Epithelial cell of esophagus (primary cell): ENCODE data around the gene AMFR.

ENCODE experiments used
- DNase-seq: peaks from one replicate; pipeline ENCODE4 v3.0.0; 2010; ENCODE audit warnings: low read depth
- H3K4me3 ChIP-seq: 2 replicates; pipeline ENCODE4 v1.5.1; 2011; ENCODE audit warnings: mild to moderate bottlenecking, low read length, control low read depth
- CTCF ChIP-seq: IDR thresholded peaks from 2 replicates; pipeline ENCODE4 v1.5.1; 2011; ENCODE audit warnings: low read depth, mild to moderate bottlenecking, low read length, control low read depth, inconsistent platforms; ENCODE audit not compliant: insufficient read depth; ENCODE audit errors: missing control alignments

Gene AMFR

DNA sequence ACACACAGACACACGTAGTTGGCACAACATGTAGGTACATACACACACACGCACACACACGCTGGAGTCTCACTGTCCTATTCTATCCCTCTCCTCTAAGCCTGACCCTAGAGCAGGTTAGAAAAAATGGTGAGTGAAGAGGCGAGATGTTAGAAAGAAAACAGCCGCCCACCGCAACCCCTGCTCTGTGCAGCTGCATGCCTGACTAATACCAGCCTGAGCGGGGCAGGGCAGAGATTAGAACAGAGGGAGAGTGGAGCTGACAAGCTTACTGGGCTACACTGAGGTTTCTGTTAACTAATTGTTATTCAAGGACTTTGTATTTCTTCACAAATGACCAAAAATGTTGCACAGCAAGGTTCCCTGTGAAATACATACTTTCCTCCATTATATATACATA lies 59.8 kb downstream of the AMFR start:
- no peak for TF ChIP-seq CTCF
- DNase-seq: no peak
- no peak overlapping the region for H3K4me3 ChIP-seq

DNA sequence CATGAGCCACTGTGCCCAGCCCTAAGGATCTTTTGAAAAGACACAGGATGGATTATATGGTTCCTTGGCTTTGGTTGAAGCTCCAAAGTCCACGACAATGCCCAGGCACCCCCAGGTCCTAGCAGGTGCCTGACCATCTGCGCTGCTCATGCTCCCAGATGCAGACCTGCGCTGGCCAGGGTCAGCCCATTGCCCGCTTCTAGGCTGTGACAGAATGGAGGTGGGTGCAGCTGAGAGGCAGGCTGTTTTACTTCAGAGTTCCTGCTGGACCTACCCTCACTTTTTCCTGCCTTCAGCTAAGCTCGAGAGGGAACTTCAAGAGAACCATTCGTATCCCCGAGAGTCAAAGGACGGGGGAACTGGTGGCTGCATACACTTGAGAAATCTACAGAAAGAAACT lies 60.5 kb downstream of the AMFR start:
- no peak for DNase-seq
- no peak for TF ChIP-seq CTCF
- no peak overlapping the region for H3K4me3 ChIP-seq

DNA sequence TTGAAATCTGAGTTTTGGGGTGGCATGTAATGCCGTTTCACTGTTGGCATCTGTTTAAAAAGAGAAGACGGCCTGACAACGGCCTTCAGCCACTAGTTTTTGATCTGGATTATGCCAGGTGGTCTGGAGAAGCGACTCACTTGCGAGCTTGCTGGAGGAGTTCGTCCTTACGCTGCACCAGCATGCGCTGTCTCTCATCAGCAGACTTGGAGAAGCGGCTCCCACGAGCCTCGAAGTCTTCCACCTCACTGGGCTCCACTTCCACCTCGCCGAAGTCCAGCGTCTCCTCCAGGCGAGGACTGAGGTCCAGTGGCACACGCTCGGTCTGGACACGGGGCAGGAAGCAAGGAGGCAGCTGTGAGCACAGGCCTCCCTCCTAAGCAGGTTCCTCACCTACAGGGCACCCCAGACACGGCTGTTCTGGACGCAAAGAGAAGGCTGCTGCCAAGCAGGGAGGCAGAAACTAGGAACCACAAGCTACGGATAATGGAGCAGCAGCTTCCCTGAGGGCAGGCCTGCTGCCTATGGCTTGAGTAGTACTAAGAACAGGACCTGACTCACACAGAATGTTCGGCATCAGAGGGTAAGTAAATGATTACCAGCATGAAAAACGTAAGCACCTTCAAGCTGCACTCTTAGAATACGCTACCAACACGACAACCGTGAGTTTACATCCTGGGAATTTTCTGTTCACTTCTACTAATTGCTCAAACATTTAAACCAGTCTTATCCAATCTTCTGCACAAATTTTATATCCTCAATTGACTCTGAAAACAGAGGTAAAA lies 61.4 kb downstream of the AMFR start:
- no peak for TF ChIP-seq CTCF
- no peak overlapping the region for H3K4me3 ChIP-seq
- no peak for DNase-seq

- H3K4me3 ChIP-seq: no peak overlapping the region
- no peak for TF ChIP-seq CTCF
- DNase-seq: no peak
These were observed 62.1 kb downstream of the AMFR start for GRCh38 chr16:56363181-56363716.

DNA sequence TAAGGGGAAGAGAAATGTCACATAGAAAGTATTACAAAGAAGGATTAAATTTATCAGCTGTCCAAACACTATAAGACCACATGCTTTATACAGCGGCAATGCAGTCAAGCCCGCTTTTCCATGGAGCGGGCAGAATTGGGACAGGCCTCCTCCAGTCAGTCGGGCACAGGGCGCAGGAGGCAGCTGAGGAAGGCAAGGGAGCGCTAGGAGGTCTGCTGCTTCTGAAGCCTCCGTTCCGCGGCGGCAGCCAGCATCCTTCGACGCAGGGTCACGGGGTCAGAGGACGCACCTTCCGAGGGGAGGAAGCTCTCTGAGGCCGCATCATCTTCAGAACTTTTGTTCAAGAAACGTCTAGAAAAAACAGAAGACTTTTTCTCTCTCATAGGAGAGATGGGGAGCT lies 62.6 kb downstream of the AMFR start:
- TF ChIP-seq CTCF: no peak
- no peak for DNase-seq
- H3K4me3 ChIP-seq: no peak overlapping the region

DNA sequence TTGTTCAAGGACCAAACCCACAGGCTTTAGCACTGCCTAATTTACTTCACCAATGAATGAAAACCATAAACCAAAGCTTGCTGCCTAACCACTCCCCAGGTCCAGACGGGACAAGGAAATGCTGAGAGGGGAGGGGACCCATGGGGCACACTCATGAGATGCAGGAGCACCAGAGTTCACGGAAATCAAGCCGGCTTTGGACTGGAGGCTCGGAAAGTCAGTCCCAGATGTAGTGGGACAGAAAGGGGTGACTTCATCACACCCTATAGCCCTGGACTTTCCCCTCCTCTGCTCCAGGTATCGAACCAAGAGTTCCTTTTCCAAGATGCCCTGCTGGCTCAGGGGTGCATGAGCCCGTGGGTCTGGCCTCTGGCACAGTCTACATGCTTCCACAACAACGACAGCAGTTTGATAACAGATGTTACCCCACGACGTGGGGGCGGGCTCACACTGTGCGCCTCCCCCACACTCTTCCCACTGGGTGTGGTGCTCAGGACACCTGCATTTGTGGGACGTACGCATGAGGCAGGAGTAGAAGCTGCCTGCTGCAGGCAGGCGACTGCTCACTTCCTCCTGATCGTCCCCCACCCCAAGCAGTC lies 63.2 kb downstream of the AMFR start:
- no peak overlapping the region for H3K4me3 ChIP-seq
- TF ChIP-seq CTCF: no peak
- no peak for DNase-seq
